Measurements from ENCODE around the gene CCR1.

CCR1 gene

DNA sequence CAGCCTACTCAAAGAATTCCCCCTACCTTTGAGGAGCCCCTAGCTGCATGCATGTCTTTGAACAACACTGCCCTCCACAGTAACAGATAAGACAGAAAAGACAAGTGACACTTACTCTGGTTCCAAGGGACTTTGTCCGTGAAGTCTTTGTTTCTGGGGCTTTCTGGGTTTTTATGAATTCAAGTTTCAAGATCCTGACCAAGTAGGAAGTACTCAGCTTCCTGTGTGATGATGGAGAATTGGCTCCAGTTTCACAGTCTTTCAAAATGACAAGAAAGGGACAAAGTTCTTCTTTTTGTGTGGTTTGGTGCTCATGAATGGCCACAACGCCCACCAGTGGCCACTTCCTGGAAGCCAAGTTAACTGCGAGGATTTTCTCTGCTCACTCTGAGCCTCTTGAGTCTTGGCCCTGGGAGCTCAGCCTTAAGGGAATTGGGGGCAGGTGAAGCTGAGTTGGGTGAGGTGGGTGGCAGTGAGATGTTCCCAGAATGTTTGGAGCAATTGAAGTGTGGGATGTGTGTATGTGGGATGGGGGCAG, at the start of gene CCR1:
CCR1 (minus strand) TSS at position 147 of the 538 bp plus-strand sequence. CDS start 4,000 bp downstream, outside the sequence.
- no peak within 1 kb of the TSS for H3K27ac ChIP-seq (ENCODE audit: low read length)
- no peak within 1 kb of the TSS for H3K4me3 ChIP-seq (ENCODE audit: low read length)
- peaks cover 2% of the 10 kb centered on the region; the same call in 1 of the 2 replicates for H3K4me1 ChIP-seq (ENCODE audit: control insufficient read depth, insufficient read depth, low read length)

GRCh38 chr3:46252980-46253379, 44.9 kb upstream of the CCR1 start:
- H3K27me3 ChIP-seq (ENCODE audit: control insufficient read depth, insufficient read depth, low read length): no peaks in the 10 kb centered on the region
- WGBS (ENCODE audit: insufficient coverage, insufficient read length): no CpG with 5 or more reads among the region's 1 CpG
- H3K36me3 ChIP-seq (ENCODE audit: control insufficient read depth, insufficient read depth, low read length): no peaks in the 10 kb centered on the region
- H3K9me3 ChIP-seq (ENCODE audit: control insufficient read depth, insufficient read depth, low read length): no peaks in the 10 kb centered on the region
- no peaks in the 10 kb centered on the region for H3K4me1 ChIP-seq (ENCODE audit: control insufficient read depth, insufficient read depth, low read length)
- no peak overlapping the region for H3K4me3 ChIP-seq (ENCODE audit: low read length)
- no peak for DNase-seq (ENCODE audit: low read depth, low spot score)
- no peak overlapping the region for H3K27ac ChIP-seq (ENCODE audit: low read length)

More for the DNA sequence above, at the start of gene CCR1:
- Histone ChIP-seq H3K27me3 (ENCODE audit: control insufficient read depth, insufficient read depth, low read length) (no peaks in the 10 kb centered on the region), H3K9me3 (ENCODE audit: control insufficient read depth, insufficient read depth, low read length) (no peaks in the 10 kb centered on the region), H3K36me3 (ENCODE audit: control insufficient read depth, insufficient read depth, low read length) (no peaks in the 10 kb centered on the region)
- WGBS (ENCODE audit: insufficient coverage, insufficient read length): no CpG with 5 or more reads among the region's 3 CpGs
- peak; percentile 35 for DNase-seq (ENCODE audit: low read depth, low spot score)

DNA sequence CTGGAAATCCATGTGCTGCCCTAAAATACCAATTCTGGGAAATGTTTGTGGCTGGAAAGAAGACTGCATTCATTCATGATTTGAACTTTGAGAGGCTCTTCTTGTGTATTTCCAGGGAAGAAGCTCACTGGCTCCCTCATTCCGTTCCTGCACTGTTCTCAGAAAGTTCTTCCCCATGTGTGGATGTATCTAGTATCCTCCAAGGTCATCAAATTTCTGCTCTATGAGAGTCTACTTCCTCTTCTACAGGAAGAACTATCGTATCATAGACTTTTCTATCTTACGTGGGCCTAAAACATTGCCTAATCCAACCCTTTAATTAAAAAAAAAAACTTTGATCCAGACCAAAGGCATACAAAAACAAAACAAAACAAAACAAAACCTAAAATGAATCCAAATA, 37.0 kb upstream of the CCR1 start:
- Histone ChIP-seq H3K4me3 (ENCODE audit: low read length) (no peak overlapping the region), H3K27ac (ENCODE audit: low read length) (no peak overlapping the region), H3K9me3 (ENCODE audit: control insufficient read depth, insufficient read depth, low read length) (no peaks in the 10 kb centered on the region), H3K4me1 (ENCODE audit: control insufficient read depth, insufficient read depth, low read length) (no peaks in the 10 kb centered on the region), H3K27me3 (ENCODE audit: control insufficient read depth, insufficient read depth, low read length) (no peaks in the 10 kb centered on the region), H3K36me3 (ENCODE audit: control insufficient read depth, insufficient read depth, low read length) (no peaks in the 10 kb centered on the region)
- DNase-seq (ENCODE audit: low read depth, low spot score): no peak
- no CpG with 5 or more reads among the region's 3 CpGs for WGBS (ENCODE audit: insufficient coverage, insufficient read length)

DNA sequence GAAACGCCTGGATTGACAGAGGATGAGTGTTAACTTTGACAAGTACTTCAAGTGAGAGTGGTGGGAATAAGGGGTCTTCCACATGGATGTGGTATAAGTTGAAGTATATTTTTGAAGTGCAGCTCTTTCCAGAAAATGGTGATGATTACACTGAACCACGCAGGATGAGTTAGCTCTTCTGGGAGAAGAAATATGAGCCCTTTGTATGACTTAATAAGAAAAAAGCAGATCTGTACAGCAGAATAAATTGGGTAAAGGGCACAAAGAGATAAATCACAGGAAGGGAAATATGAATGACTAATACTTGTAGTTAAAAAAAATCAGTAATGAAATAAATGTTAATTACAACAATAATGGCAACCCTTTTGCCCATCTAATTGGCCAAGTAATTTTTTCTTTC, 35.4 kb upstream of the CCR1 start:
- DNase-seq (ENCODE audit: low read depth, low spot score): no peak
- WGBS (ENCODE audit: insufficient coverage, insufficient read length): no CpG with 5 or more reads among the region's 2 CpGs
- H3K36me3 ChIP-seq (ENCODE audit: control insufficient read depth, insufficient read depth, low read length): no peaks in the 10 kb centered on the region
- peaks cover 2% of the 10 kb centered on the region; the same call in 1 of the 2 replicates for H3K4me1 ChIP-seq (ENCODE audit: control insufficient read depth, insufficient read depth, low read length)
- no peaks in the 10 kb centered on the region for H3K27me3 ChIP-seq (ENCODE audit: control insufficient read depth, insufficient read depth, low read length)
- H3K27ac ChIP-seq (ENCODE audit: low read length): no peak overlapping the region
- no peak overlapping the region for H3K4me3 ChIP-seq (ENCODE audit: low read length)
- no peaks in the 10 kb centered on the region for H3K9me3 ChIP-seq (ENCODE audit: control insufficient read depth, insufficient read depth, low read length)

- H3K36me3 ChIP-seq (ENCODE audit: control insufficient read depth, insufficient read depth, low read length): no peaks in the 10 kb centered on the region
- H3K27ac ChIP-seq (ENCODE audit: low read length): no peak within 1 kb of the TSS
- no peak within 1 kb of the TSS for H3K4me3 ChIP-seq (ENCODE audit: low read length)
- H3K4me1 ChIP-seq (ENCODE audit: control insufficient read depth, insufficient read depth, low read length): peaks cover 2% of the 10 kb centered on the region; the same call in 1 of the 2 replicates
- WGBS (ENCODE audit: insufficient coverage, insufficient read length): no CpG with 5 or more reads among the region's 4 CpGs
- no peaks in the 10 kb centered on the region for H3K9me3 ChIP-seq (ENCODE audit: control insufficient read depth, insufficient read depth, low read length)
- DNase-seq (ENCODE audit: low read depth, low spot score): no peak
- H3K27me3 ChIP-seq (ENCODE audit: control insufficient read depth, insufficient read depth, low read length): no peaks in the 10 kb centered on the region
Measured at GRCh38 chr3:46242120-46242519, 34.0 kb upstream of the CCR1 start, which contains the start of gene CCR3. CCR3 (plus strand) TSS chr3:46242460; CDS start chr3:46265159, 22,699 bp downstream.

DNA sequence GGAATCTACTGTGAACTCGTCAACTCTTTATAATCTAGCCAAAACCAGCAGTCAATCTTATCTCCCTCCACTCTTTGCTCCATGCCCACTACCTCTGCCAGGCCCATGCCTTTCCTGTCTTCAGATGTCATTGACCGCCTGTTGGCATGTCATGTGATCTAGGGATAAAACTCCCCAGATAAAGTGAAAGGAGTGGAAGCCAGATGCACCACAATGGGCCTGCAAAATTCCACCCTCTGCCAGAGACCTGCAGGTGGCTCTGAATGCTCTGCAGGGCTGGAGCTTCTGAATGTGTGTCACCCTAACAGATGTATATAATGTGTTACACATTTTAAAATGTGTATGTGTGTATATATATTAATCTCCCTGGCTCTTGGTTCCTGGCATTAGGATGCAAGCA, 31.8 kb upstream of the CCR1 start:
- no peak overlapping the region for H3K4me3 ChIP-seq (ENCODE audit: low read length)
- no peaks in the 10 kb centered on the region for H3K9me3 ChIP-seq (ENCODE audit: control insufficient read depth, insufficient read depth, low read length)
- DNase-seq (ENCODE audit: low read depth, low spot score): no peak
- H3K27me3 ChIP-seq (ENCODE audit: control insufficient read depth, insufficient read depth, low read length): no peaks in the 10 kb centered on the region
- H3K4me1 ChIP-seq (ENCODE audit: control insufficient read depth, insufficient read depth, low read length): peaks cover 2% of the 10 kb centered on the region; the same call in 1 of the 2 replicates
- WGBS (ENCODE audit: insufficient coverage, insufficient read length): no CpG with 5 or more reads among the region's 2 CpGs
- H3K27ac ChIP-seq (ENCODE audit: low read length): no peak overlapping the region
- H3K36me3 ChIP-seq (ENCODE audit: control insufficient read depth, insufficient read depth, low read length): no peaks in the 10 kb centered on the region

DNA sequence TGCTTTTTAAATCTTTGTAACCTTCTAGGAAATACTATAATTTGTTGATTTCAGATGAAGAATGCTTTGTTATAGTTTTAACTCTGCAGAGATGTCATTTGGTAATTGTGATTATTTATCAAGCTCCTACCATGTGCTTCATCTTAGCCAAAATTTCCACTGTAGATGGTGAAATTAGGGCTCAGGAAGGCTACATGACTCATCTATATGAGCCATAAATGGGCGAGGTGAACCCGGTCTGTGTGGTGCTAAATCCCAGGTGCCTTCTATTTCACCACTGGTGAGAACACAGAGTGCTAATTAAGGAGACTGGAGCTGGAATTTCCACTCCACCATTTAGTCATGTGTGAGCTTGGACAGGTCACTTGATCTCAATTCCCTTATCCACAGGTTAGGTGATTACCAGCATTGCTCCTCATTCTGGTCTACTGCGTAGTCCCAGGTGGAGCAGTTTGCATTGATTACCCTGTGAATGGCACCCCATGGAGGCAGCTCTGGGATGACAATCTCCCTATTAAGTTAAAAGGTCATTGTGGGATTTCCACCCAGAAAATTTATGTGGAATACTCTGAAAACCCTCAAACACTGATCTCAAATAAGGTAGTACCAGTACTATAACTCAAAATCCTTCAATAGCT, 31.3 kb upstream of the CCR1 start:
- H3K36me3 ChIP-seq (ENCODE audit: control insufficient read depth, insufficient read depth, low read length): no peaks in the 10 kb centered on the region
- no peak overlapping the region for H3K27ac ChIP-seq (ENCODE audit: low read length)
- no peak for DNase-seq (ENCODE audit: low read depth, low spot score)
- H3K9me3 ChIP-seq (ENCODE audit: control insufficient read depth, insufficient read depth, low read length): no peaks in the 10 kb centered on the region
- H3K4me3 ChIP-seq (ENCODE audit: low read length): no peak overlapping the region
- no peaks in the 10 kb centered on the region for H3K27me3 ChIP-seq (ENCODE audit: control insufficient read depth, insufficient read depth, low read length)
- WGBS (ENCODE audit: insufficient coverage, insufficient read length): no CpG with 5 or more reads among the region's 3 CpGs
- H3K4me1 ChIP-seq (ENCODE audit: control insufficient read depth, insufficient read depth, low read length): peaks cover 2% of the 10 kb centered on the region; the same call in 1 of the 2 replicates

DNA sequence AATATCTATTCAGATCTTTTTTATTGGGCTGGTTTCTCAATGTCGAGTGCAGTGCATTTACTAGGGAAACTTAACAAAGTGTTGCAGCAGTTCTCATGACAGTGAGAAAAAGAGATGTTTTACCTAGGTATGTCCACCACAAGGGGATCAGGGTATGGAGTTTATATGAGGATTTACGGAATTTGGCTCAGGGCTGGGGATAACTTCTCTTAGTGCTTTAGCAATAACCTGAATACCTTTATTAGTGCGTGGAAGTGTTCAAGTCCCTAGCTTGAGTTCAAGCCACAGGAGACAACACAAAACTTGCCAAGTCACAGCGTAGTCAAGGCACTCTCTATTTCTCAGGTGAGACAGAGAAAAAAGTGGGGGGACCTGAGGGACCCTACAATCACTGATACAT, 30.3 kb upstream of the CCR1 start:
- H3K36me3 ChIP-seq (ENCODE audit: control insufficient read depth, insufficient read depth, low read length): no peaks in the 10 kb centered on the region
- no peak overlapping the region for H3K4me3 ChIP-seq (ENCODE audit: low read length)
- no peak overlapping the region for H3K27ac ChIP-seq (ENCODE audit: low read length)
- DNase-seq (ENCODE audit: low read depth, low spot score): no peak
- no peaks in the 10 kb centered on the region for H3K9me3 ChIP-seq (ENCODE audit: control insufficient read depth, insufficient read depth, low read length)
- WGBS (ENCODE audit: insufficient coverage, insufficient read length): no CpG with 5 or more reads among the region's 4 CpGs
- no peaks in the 10 kb centered on the region; the same call in 1 of the 2 replicates for H3K27me3 ChIP-seq (ENCODE audit: control insufficient read depth, insufficient read depth, low read length)
- peaks cover 4% of the 10 kb centered on the region; the same call in 1 of the 2 replicates for H3K4me1 ChIP-seq (ENCODE audit: control insufficient read depth, insufficient read depth, low read length)

- Histone ChIP-seq H3K4me3 (ENCODE audit: low read length) (no peak overlapping the region), H3K27me3 (ENCODE audit: control insufficient read depth, insufficient read depth, low read length) (no peaks in the 10 kb centered on the region; the same call in 1 of the 2 replicates), H3K9me3 (ENCODE audit: control insufficient read depth, insufficient read depth, low read length) (no peaks in the 10 kb centered on the region), H3K27ac (ENCODE audit: low read length) (no peak overlapping the region), H3K4me1 (ENCODE audit: control insufficient read depth, insufficient read depth, low read length) (peaks cover 4% of the 10 kb centered on the region; the same call in 1 of the 2 replicates), H3K36me3 (ENCODE audit: control insufficient read depth, insufficient read depth, low read length) (no peaks in the 10 kb centered on the region)
- DNase-seq (ENCODE audit: low read depth, low spot score): no peak
- no CpG with 5 or more reads among the region's 5 CpGs for WGBS (ENCODE audit: insufficient coverage, insufficient read length)
Measured at GRCh38 chr3:46236294-46237054, 28.4 kb upstream of the CCR1 start.

DNA sequence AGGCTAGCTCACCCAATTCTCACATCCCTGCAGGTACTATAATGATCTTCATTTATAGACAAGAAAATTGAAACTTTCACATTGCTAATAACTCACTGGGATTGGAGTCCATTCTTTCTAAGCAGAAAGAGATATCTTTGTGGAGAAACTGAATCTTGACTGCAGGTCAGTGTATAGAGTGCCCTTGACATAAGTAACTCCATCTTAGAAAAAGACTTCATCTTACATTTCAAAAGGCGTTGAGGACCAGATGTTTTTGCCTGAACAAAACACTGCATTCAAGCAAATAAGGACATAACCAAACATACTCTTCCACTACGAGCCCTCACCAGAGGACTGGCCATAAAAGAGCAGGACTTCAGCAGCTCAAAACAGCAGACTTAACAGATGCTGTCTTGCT, 27.3 kb upstream of the CCR1 start:
- Histone ChIP-seq H3K36me3 (ENCODE audit: control insufficient read depth, insufficient read depth, low read length) (no peaks in the 10 kb centered on the region), H3K27me3 (ENCODE audit: control insufficient read depth, insufficient read depth, low read length) (no peaks in the 10 kb centered on the region; the same call in 1 of the 2 replicates), H3K4me1 (ENCODE audit: control insufficient read depth, insufficient read depth, low read length) (peaks cover 4% of the 10 kb centered on the region; the same call in 1 of the 2 replicates), H3K4me3 (ENCODE audit: low read length) (no peak overlapping the region), H3K9me3 (ENCODE audit: control insufficient read depth, insufficient read depth, low read length) (no peaks in the 10 kb centered on the region), H3K27ac (ENCODE audit: low read length) (no peak overlapping the region)
- DNase-seq (ENCODE audit: low read depth, low spot score): no peak
- no CpG with 5 or more reads among the region's 2 CpGs for WGBS (ENCODE audit: insufficient coverage, insufficient read length)
